Panc1 (cell line): ENCODE results near the gene CCDC54. TPM values are rescaled to one million over a fixed set of nuclear protein-coding genes. Genes with fewer than 3 reads are reported as not detected.

Experiments
- ATAC-seq: fragments of 200-7000 bp; cut with Tn5 transposase; 2 replicates; pipeline ENCODE4 v1.9.1; 2020; ENCODE audit warnings: mild to moderate bottlenecking, moderate library complexity
- BruUV-seq: library from RNA; stranded (reverse); fragments of 400-500 nt; replicated peaks from 2 replicates; lab custom pipeline; 2021; lab: Mats Ljungman, UMichigan
- CTCF ChIA-PET: fragments of 300-600 bp; sonication (Branson Sonifier 250); formaldehyde crosslinking; loops from one replicate; lab custom pipeline; 2022; ENCODE audit warnings: antibody characterized with exemption; lab: Charles Lee
- POLR2A ChIA-PET: fragments of 300-600 bp; sonication (Branson Sonifier 250); formaldehyde crosslinking; loops from one replicate; lab custom pipeline; 2022; ENCODE audit warnings: antibody characterized with exemption; lab: Charles Lee
- DNase-seq: peaks from one replicate; pipeline ENCODE4 v3.0.0-alpha.2; 2010; ENCODE audit warnings: low read depth, low spot score
- H3K27ac ChIP-seq: 2 replicates; pipeline ENCODE4 v1.5.1; 2011; ENCODE audit warnings: mild to moderate bottlenecking, low read length, inconsistent platforms
- H3K27me3 ChIP-seq: fragments of 200-500 bp; sonication (Bioruptor generic); 2 replicates; pipeline ENCODE4 v1.6.0; 2014; ENCODE audit warnings: low read length, inconsistent platforms; ENCODE audit not compliant: control insufficient read depth, insufficient read depth
- H3K36me3 ChIP-seq: fragments of 200-500 bp; sonication (Bioruptor generic); 2 replicates; pipeline ENCODE4 v1.5.1; 2014; ENCODE audit warnings: inconsistent platforms, mild to moderate bottlenecking, low read length, moderate library complexity; ENCODE audit not compliant: control insufficient read depth, insufficient read depth
- H3K4me1 ChIP-seq: 2 replicates; pipeline ENCODE4 v1.5.1; 2011; ENCODE audit warnings: inconsistent platforms, mild to moderate bottlenecking, low read length, moderate library complexity; ENCODE audit not compliant: control insufficient read depth, insufficient read depth
- H3K4me3 ChIP-seq, 2 experiments: 2 replicates each; pipeline ENCODE4 v1.5.1; 2011 to 2012; ENCODE audit warnings: low read depth in 2 of 2, low read length in 2 of 2, mild to moderate bottlenecking in 2 of 2, inconsistent platforms in 1 of 2, moderate library complexity in 1 of 2
- H3K9me3 ChIP-seq: fragments of 200-500 bp; sonication (Bioruptor generic); 2 replicates; pipeline ENCODE4 v1.5.1; 2014; ENCODE audit warnings: low read depth, mild to moderate bottlenecking, inconsistent platforms, low read length, moderate library complexity; ENCODE audit not compliant: control insufficient read depth, insufficient read depth
- POLR2AphosphoS5 ChIP-seq: IDR thresholded peaks from 2 replicates; pipeline ENCODE4 v1.6.1; 2012; ENCODE audit warnings: mild to moderate bottlenecking, low read depth, low read length, moderate library complexity
- SIN3A ChIP-seq: IDR thresholded peaks from 2 replicates; pipeline ENCODE4 v1.6.1; 2012; ENCODE audit warnings: low read depth, mild to moderate bottlenecking, low read length, moderate library complexity, borderline replicate concordance; ENCODE audit not compliant: insufficient read depth
- TCF7L2 ChIP-seq: IDR thresholded peaks from 2 replicates; pipeline ENCODE4 v1.6.1; 2011; ENCODE audit warnings: mild to moderate bottlenecking, low read depth, low read length, inconsistent platforms
- in situ Hi-C: cut with HindIII; loops from 2 replicates; pipeline ENCODE4 v1.10.0; 2016; ENCODE audit warnings: low sequenced_read_pairs, low pct_unique_long_range_greater_than_20kb
- intact Hi-C: fragments of 100-400 bp; cut with micrococcal nuclease; formaldehyde crosslinking; loops from one replicate; pipeline ENCODE4 v1.10.0; 2022; ENCODE audit not compliant: unreplicated experiment
- total RNA-seq: library from RNA; stranded (reverse); gene quantifications from one replicate; pipeline ENCODE4 v1.2.1, GENCODE V29; 2021; ENCODE audit not compliant: unreplicated experiment
- TF ChIP-seq, protein P1 (sequence below), 2 experiments: IDR thresholded peaks; 2 replicates each; pipeline ENCODE4 v1.6.1; 2011 to 2012; ENCODE audit warnings: low read depth in 2 of 2, control low read depth in 1 of 2, low read length in 1 of 2, mild to moderate bottlenecking in 1 of 2, moderate library complexity in 1 of 2; ENCODE audit not compliant: insufficient read depth in 1 of 2
- TF ChIP-seq, protein P2 (sequence below): fragments of 450-650 bp; IDR thresholded peaks from 2 replicates; pipeline ENCODE4 v1.5.1; 2017; ENCODE audit warnings: mild to moderate bottlenecking

CCDC54 gene
- total RNA-seq, 1 experiment from 2014 or later: not detected

DNA sequence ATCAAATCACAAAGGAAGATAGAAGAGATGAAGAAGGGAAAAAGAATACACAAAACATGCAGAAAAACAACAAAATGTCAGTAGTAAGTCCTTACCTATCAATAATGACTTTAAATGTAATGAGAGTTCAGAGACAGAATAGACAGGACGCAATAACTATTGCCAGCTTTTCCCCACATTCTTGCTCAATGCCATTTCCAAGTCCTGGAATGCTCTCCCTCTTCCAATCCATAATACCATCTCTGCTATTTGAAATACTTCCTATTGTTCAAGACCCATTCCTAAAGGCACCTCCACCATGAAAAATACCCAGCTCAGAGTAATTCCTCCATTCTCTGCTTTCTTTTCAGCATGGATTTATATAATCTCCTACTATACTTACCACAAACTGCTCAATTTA is 33.4 kb downstream of the CCDC54 start:
- Histone ChIP-seq H3K27ac (no peak overlapping the region), H3K4me3 (no peak overlapping the region), H3K9me3 (peaks cover 6% of the 10 kb centered on the region; the same call in 1 of the 2 replicates), H3K4me1 (no peaks in the 10 kb centered on the region), H3K36me3 (no peaks in the 10 kb centered on the region), H3K27me3 (no peaks in the 10 kb centered on the region)
- in situ Hi-C loops (no loop called here), intact Hi-C loops (no loop called here)
- DNase-seq: no peak
- no peak for ATAC-seq
- TF ChIP-seq POLR2AphosphoS5: no peak
- TF ChIP-seq, protein P1, sequence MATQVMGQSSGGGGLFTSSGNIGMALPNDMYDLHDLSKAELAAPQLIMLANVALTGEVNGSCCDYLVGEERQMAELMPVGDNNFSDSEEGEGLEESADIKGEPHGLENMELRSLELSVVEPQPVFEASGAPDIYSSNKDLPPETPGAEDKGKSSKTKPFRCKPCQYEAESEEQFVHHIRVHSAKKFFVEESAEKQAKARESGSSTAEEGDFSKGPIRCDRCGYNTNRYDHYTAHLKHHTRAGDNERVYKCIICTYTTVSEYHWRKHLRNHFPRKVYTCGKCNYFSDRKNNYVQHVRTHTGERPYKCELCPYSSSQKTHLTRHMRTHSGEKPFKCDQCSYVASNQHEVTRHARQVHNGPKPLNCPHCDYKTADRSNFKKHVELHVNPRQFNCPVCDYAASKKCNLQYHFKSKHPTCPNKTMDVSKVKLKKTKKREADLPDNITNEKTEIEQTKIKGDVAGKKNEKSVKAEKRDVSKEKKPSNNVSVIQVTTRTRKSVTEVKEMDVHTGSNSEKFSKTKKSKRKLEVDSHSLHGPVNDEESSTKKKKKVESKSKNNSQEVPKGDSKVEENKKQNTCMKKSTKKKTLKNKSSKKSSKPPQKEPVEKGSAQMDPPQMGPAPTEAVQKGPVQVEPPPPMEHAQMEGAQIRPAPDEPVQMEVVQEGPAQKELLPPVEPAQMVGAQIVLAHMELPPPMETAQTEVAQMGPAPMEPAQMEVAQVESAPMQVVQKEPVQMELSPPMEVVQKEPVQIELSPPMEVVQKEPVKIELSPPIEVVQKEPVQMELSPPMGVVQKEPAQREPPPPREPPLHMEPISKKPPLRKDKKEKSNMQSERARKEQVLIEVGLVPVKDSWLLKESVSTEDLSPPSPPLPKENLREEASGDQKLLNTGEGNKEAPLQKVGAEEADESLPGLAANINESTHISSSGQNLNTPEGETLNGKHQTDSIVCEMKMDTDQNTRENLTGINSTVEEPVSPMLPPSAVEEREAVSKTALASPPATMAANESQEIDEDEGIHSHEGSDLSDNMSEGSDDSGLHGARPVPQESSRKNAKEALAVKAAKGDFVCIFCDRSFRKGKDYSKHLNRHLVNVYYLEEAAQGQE (IDR thresholded peaks at IDR 0.05; ENCODE audit: insufficient read depth in 1 of 2, low read depth in 2 of 2, low read length in 1 of 2): no peak
- no peak for TF ChIP-seq TCF7L2
- TF ChIP-seq, protein P2, sequence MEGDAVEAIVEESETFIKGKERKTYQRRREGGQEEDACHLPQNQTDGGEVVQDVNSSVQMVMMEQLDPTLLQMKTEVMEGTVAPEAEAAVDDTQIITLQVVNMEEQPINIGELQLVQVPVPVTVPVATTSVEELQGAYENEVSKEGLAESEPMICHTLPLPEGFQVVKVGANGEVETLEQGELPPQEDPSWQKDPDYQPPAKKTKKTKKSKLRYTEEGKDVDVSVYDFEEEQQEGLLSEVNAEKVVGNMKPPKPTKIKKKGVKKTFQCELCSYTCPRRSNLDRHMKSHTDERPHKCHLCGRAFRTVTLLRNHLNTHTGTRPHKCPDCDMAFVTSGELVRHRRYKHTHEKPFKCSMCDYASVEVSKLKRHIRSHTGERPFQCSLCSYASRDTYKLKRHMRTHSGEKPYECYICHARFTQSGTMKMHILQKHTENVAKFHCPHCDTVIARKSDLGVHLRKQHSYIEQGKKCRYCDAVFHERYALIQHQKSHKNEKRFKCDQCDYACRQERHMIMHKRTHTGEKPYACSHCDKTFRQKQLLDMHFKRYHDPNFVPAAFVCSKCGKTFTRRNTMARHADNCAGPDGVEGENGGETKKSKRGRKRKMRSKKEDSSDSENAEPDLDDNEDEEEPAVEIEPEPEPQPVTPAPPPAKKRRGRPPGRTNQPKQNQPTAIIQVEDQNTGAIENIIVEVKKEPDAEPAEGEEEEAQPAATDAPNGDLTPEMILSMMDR: no peak
- no peak for TF ChIP-seq SIN3A
- CTCF ChIA-PET: no interaction called here
- POLR2A ChIA-PET: interaction anchor here (0.6 kb wide), 1 partner anchor 9 kb away, joined by 5 read pairs; no protein-coding TSS in a partner anchor
- BruUV-seq: no TSS peak

DNA sequence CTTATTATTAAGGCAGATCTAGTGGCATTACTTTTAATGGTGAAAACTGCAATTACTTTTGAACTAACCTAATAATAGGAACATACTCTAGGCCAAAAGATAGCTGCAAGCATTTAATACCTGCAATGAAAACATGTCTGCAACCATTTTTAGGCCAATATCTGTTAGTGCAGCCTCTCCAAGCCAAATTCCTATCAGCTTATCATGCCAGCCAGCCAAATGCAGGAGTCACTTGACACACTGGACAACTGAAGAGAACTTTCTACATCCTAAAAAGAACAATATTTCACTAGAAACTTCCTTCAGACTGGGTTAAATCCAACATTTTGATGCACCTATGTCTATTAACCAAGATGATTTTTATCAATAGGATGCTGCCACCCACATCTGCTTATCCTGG is 33.8 kb downstream of the CCDC54 start:
- Histone ChIP-seq H3K4me3 (no peak overlapping the region), H3K4me1 (no peaks in the 10 kb centered on the region), H3K36me3 (no peaks in the 10 kb centered on the region), H3K27me3 (no peaks in the 10 kb centered on the region), H3K27ac (no peak overlapping the region), H3K9me3 (peaks cover 6% of the 10 kb centered on the region; the same call in 1 of the 2 replicates)
- BruUV-seq: no TSS peak
- TF ChIP-seq POLR2AphosphoS5 (no peak), TCF7L2 (no peak), SIN3A (no peak)
- TF ChIP-seq, protein P2: no peak
- TF ChIP-seq, protein P1 (IDR thresholded peaks at IDR 0.05; ENCODE audit: insufficient read depth in 1 of 2, low read depth in 2 of 2, low read length in 1 of 2): no peak
- in situ Hi-C loops: no loop called here
- ChIA-PET CTCF (no interaction called here), POLR2A (no interaction called here)
- ATAC-seq (no peak), DNase-seq (no peak)
- intact Hi-C loops: no loop called here
